Stimulated activated CD8-positive, alpha-beta memory T cell treated with anti-CD3 and anti-CD28 coated beads, Interleukin-4, amount 100 ng/mL, for 4 hours (primary cell): ENCODE data around the gene SCARF2.
A peak's percentile ranks its signal among the peaks of the same experiment; 100 is the strongest.
"Not testable (repeated sequence)": the region's sequence is repeated elsewhere in the genome, so short reads cannot be mapped to it uniquely, and the experiment has no call there.

ENCODE experiments used
- DNase-seq, 2 donors: peaks; one replicate each; pipeline ENCODE4 v3.0.0-alpha.2; 2020; ENCODE audit warnings: low read depth in 2 of 2, low spot score in 1 of 2

SCARF2 gene

DNA sequence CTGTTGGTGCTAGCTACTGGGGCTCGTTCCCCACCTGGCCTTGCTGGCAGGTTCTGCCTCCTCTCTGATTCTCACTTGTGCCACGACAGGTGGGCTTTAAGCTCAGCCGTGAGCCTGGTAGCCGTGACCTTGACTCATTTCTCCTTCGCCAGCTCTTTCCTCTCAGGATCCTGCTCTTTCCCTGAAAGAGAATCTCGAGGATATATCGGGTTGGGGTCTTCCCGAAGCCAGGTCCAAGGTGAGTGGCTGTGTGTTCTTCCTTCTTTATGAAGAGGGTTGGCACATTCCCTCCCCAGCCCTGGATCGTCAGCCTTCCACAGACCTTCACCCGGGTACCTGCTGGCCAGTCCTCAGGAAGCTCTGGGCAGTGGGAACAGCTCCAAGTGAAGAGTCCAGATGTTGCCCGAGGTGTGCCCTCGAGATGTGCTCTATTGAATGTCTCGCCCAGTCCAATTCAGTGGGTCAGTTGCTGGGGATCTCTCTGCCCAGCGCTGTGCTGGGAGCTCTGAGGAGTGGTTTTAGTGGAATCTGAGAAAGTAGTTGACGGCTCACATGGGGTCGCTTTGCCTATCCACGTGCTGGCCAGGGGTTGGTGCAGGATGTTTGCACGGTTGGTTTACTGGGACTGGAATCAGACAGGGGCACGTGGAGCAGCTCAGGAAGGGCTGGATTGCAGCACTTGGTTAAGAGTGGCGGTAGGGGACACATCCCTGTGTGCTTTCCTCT, 42.3 kb downstream of the SCARF2 start:
- no peak for DNase-seq

DNA sequence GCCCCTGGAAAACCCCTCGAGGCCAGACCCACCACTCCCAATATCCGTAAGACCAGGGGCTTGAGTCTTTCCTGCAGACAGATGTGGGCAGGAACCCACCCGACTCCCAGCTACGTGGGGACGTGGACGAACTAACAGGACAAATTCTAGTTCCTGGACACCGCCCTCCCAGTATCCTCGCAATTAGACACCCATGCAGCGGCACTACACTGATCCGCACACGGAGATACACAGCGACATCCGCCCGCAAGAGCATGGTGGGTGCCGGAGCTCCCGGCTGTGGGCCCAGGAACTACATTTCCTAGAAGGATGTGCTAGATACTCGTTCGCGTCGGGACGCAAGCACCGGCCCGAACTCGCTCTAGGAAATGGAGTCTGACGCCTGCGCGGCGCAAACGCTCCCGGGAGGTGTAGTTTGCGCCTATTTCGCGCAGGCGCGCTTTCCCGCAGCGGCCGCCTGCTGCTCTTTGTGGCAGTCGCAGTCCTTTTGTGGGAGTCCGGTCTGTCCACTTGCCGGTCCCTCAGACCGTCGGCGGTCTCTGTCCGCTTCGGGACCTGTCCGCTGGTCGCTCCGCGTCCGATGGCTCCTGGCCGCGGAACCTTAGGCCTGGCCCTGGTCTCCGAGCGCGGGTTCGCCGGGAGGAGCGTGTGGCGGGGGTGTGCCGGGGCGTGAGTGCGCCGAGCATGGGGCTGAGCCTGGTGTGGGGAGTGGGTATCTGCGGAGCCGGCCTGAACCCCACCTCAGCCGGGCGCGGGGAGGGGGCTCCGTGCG, 43.7 kb downstream of the SCARF2 start, which contains the start of gene ZNF74:
TSS of gene ZNF74 (plus strand) at position 447 of the 772 bp plus-strand sequence. CDS start 478 bp downstream, outside the sequence.
- peak; percentile 51 to 56 for DNase-seq

DNA sequence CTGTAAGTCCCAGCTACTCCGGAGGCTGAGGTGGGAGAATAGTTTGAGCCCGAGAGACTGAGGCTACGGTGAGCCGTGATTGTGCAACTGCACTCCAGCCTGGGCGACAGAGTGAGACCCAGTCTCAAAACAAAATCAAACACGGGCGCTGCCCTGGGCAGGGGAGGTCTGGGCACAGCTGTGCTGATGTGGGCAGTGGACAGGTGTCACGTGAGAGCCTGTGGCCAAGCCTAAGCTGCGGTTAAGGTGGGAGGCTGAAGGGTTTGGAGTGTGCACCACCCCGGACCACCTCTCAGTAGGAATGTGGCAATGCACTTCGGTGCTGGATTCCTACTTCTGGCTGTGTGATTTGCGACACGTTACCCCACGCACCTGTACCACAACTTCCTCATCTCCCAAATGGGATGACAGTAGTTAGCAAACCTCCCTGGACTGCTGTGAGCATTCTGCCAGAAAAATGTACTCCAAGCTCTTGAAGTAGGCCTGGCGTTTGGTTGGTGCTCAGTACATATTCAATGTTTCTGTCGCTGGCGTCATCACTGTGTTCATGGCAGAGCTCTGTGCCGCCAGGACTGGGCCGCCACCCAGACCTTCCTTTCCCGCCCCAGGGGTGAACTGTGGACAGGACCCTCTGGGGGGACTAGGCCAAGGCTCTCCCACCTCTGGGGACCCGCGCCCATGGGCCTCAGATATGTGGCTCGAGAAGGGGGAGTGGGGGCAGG, 44.5 kb downstream of the SCARF2 start:
- DNase-seq = no peak

DNA sequence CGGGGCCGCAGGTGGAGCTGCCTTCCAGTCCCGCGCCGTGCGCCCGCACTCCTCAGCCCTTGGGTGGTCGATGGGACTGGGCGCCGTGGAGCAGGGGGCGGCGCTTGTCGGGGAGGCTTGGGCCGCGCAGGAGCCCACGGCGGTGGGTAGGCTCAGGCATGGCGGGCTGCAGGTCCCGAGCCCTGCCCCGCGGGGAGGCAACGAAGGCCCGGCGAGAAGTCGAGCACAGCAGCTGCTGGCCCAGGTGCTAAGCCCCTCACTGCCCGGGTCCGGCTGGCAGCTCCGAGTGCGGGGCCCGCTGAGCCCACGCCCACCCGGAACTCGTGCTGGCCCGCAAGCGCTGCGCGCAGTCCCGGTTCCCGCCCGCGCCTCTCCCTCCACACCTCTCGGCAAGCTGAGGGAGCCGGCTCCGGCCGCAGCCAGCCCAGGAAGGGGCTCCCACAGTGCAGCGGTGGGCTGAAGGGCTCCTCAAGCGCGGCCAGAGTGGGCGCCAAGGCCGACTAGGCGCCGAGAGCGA, 45.2 kb downstream of the SCARF2 start:
- not testable (repeated sequence) for DNase-seq

DNA sequence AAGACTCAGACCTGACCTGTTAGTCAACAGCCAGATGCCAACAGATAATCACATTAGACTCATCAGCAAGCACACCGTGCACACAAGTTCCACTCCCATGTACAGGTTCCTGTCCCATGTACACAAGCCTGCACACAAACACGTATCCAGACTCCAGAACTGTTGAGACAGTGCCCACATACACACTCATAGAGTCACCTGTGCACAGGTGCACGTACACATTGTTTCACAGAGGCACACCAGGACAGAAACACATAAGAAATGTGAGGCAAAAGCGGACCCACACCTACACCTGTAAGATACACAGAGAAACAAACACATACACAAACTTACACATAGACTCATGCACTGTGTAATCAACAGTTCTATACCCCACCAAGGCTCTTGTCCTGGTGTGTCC, 46.4 kb downstream of the SCARF2 start:
- no peak for DNase-seq

DNA sequence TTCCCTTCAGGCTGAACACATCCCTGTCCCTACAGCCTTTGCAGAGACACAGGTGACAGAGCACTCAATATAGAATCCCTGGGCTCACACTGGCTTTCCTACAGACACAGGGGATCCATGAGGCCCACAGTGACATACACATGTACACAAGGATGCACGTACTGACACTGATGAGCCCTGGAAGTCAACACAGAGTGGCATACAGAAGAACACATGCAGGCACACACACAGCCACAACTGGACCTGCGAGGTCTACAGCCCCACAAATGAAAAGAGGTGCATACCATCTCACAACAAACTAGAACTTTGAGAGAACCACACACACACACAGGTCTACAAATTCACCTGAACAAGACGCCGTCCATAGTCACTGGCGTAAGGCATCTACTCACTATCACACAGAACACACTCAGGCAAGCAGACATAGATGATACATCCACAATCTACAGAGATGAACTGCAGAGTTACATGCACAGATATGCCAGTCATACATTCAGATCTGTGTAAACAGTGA, 47.2 kb downstream of the SCARF2 start:
- DNase-seq = no peak

DNA sequence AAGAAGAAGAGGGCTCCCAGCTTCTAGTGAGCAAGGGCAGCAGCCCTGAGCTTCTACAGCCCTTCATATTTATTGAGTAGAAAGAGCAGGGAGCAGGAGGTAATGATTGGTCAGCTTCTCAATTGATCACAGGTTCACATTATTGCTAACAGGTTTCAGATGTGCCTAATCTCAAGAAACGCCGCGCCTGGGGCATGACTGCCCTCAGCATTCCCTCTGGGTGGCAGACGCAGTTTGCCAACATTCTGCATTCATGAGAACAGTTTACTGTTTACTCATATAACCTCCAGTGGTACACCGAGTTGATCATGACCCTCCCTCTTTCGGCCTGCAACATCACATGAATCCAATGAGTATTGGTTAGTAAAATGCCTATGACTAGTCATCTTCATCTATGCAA, 48.3 kb downstream of the SCARF2 start:
- DNase-seq = no peak

DNA sequence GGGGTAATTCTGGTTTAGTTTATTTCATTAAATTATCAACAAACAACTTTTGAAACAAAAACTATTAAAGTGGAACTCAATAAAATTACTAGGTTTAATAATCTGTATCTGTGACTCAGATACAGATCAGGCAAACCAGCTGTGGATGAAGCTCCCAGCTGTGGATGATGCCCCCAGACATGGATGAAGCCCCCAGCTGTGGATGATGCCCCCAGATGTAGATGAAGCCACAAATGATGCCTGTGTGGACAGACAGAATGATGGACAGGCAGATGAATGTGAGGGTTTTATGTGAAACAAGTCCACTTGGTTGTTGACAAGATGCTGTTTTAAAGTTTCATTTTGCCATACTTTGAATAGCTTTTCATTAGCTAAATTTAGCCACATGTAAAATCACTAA, 49.4 kb downstream of the SCARF2 start:
- no peak for DNase-seq

DNA sequence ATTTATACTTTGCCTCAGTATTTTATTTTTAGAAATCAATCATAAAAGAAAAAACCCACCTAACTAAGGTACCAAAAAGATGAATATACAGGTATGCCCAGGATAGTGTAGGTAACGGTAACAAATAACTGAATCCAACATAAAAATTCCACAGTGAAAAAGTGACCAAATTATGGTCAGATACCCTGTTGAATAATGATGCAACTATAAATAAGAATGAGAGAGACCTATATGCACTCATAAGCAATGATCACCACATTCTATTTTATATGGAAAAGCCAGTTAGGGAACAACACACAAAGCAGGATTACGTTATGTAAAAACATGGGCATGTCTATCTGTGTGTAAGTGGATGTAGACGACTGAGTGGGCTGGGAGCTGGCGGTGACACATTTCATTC, 50.7 kb downstream of the SCARF2 start:
- DNase-seq = no peak

DNA sequence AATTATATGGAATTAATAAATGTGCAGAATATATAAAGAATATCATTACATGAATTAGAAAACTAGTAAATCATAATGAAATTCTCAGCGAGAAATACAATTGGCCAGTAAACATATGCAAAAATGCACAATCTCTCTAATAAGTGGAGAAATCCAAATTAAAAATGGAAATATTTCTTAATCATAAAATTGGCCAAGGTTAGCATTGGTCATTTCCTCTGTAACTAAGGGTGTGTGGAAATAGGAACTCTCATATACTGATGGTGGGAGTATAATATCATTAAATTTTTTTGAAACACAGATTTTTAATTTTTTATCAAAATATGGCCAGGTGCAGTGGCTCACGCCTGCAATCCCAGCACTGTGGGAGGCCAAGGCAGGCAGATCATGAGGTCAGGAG, 51.3 kb downstream of the SCARF2 start:
- no peak for DNase-seq

DNA sequence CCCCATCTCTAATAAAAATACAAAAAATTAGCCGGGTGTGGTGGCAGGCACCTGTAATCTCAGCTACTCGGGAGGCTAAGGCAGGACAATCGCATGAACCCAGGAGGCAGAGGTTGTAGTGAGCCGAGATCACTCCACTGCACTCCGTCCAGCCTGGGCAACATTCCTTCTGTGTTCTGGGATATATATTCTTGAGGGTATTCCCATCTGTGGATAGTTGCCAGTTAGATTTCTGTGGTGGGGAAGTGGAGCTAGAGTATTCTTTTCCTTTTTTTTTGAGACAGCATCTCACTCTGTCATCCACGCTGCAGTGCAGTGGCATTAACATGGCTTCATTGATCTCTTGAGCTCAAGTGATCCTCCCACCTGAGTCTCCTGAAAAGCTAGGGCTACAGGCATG, 52.8 kb downstream of the SCARF2 start:
- DNase-seq = no peak

DNA sequence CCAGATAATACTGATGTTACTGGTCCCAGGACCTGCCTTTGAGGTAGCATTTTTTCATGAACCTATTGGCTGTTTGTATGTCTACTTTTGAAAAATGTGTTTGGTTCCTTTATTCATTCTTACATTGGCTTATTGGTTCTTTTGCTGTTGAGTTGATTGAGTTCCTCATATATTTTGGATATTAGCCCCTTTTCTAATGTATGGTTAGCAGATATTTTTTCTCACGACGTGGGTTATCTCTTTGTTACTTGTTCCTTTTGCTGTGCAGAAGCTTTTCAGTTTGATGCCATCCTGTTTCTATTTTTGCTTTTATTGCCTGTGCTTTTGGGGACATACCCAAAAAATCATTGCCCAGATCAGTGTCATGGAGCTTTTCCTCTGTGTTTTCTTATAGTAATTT, 53.5 kb downstream of the SCARF2 start:
- no peak for DNase-seq

DNA sequence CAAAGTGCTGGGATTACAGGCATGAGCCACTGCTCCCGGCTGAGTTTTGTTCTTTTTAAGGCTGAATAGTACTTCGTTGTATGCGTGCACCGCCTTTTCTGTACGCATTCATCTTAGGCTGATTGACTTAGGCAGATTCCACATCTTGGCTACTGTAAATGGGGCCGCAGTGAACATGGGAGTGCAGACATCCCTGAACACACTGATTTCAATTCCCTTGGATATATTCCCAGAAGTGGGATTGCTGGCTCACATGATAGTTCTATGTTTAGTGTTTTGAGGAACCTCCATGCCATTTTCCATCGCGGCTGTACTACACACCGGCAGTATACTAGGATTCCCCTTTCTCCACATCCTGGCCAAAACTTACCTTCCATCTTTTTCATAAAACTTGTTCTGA, 54.1 kb downstream of the SCARF2 start:
- no peak for DNase-seq

DNA sequence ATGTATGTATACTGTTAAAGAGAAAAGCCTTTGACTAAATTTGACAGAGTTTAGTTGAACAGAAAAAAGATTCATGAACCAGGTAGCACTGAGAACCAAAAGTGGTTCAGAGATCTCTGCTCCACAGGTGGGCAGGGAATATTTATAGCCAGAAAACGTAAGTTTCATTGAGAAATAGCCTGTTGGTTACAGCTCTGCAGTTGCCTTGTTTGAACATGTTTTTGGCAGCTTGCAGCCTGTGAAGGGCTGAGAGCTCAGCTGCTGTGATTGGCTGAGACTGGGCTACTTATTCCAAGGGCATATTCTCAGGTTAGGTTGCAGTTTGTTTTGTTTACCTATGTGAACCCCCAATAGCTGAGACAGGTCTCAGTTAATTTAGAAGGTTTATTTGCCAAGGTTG, 57.1 kb downstream of the SCARF2 start:
- no peak for DNase-seq

DNA sequence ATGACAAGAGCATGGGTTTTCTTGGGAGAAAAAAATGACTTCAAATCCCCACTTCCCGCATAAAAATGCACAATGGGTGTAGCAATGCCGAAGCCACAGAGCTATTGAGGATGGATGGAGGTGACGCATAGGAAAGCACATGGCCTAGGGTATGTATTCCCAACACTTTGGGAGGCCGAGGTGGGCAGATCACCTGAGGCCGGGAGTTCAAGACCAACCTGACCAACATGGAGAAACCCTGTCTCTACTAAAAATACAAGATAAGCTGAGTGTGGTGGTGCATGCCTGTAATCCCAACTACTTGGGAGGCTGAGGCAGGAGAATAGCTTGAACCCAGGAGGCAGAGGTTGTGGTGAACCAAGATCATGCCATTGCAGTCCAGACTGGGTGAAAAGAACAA, 58.9 kb downstream of the SCARF2 start:
- not testable (repeated sequence) for DNase-seq

DNA sequence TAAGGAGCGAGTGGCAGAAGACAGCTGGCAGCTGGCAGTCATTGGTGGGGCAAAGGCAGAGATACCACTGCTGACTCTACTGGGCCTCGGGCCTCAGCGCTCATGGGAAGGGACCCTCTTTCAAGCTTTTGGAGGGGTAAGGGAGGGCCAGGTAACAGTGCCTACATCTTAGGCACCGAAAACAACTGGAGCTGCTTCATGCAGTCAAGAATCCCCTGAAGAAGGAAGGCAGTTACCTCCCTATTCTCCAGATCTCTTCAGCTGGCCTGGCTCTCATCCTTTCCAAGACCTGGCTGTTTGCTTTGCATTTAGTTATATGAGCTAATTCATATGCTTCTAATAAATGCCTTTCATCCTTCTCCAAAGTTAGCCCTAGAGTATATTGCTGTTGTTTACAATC, 59.5 kb downstream of the SCARF2 start:
- DNase-seq = no peak

DNA sequence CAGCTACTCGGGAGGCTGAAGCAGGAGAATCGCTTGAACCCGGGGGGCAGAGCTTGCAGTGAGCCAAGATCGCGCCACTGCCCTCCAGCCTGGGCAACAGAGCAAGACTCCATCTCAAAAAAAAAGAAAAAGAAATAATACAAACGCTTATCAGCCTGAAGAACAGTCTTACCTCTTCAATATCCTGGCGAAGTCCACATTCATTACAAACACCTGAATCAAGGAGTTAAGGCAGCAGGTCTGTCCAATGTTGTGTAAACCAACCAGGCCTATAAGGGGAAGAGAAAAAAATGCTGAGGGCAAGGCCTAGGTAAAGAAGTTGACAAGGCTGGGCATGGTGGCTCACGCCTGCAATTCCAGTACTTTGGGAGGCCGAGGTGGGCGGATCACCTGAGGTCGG, 60.6 kb downstream of the SCARF2 start:
- not testable (repeated sequence) for DNase-seq

DNA sequence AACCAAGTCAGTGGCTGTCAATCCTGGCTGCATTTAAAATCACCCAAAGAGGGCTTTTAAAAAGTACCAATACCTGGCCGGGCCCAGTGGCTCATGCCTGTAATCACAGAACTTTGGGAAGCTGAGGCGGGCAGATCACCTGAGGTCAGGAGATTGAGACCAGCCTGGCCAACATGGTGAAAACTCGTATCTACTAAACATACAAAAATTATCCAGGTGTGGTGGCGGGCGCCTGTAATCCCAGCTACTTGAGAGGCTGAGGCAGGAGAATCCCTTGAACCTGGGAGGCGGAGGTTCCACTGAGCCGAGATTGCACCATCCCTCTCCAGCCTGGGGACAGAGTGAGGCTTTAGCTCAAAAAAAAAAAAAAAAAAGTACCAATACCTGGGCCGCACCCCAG, 61.3 kb downstream of the SCARF2 start:
- not testable (repeated sequence) for DNase-seq
